ENCODE data around the gene RNF212. TPM values are rescaled to one million over a fixed set of nuclear protein-coding genes. Genes with fewer than 3 reads are reported as not detected.
"Not testable (repeated sequence)": the region's sequence is repeated elsewhere in the genome, so short reads cannot be mapped to it uniquely, and the experiment has no call there.

Gene RNF212
- total RNA-seq, 2 experiments from 2014 or later = 0.88 to 1.0 TPM

DNA sequence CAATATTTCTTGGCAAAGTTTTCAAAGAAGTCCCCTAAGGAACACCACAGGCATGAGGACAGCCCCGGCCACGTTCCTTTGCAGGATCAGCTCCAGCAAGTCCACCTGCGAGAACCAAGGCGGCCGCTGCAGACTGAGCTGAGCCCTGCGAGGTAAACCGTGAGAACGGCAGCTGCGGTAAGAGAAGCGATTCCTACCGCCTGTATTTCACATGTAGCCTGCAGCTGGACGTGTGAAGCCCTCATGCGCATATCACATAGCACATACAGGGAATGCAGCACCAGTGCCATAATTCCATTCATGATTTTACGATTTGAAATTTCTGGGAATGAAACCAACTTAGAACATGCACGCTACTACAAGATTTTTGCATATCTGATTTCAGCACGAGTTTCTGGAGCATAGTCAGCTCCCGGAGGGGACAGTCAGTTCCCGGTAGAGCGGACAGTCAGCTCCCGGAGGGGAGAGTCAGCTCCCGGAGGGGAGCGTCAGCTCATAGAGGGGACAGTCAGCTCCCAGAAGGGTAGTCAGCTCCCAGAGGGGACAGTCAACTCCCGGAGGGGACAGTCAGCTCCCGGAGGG, 60.2 kb downstream of the RNF212 start:
- Mint-ChIP-seq H3K4me3 (no peak overlapping the region), H3K27ac (no peak overlapping the region), H3K36me3 (ENCODE audit: low read depth) (no peaks in the 10 kb centered on the region), H3K9me3 (no peaks in the 10 kb centered on the region), H3K27me3 (peaks cover 8% of the 10 kb centered on the region), H3K4me1 (peaks cover 10% of the 10 kb centered on the region)
- no peak for DNase-seq
- POLR2A ChIA-PET = interaction anchor here (0.8 kb wide), 1 partner anchor 12 kb away, joined by 3 read pairs; no protein-coding TSS in a partner anchor
- CTCF ChIA-PET = no interaction called here

DNA sequence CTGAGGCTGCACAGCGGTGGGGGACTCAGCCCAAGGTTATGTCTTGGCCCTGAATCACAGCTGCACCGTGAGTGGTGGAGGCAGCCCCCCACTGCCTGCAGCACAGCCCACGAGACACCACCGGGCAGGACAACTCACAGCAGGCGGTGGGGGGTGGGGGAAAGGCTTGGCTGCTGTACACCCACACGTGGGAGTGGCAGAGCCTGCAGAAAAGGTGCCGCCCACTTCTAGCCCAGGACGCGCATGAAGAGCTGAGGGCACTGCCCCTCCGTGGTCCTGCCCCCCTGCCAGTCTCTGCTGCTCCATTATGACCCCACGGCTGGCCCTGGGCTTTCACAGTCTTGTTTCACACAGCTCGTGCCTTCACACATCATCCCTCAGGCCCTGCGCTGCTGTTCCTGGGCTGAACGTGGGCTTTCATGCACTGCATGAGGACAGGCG, 61.1 kb downstream of the RNF212 start:
- Mint-ChIP-seq H3K4me1 (peaks cover 10% of the 10 kb centered on the region), H3K9me3 (no peaks in the 10 kb centered on the region), H3K4me3 (no peak overlapping the region), H3K27me3 (peaks cover 8% of the 10 kb centered on the region), H3K27ac (no peak overlapping the region), H3K36me3 (ENCODE audit: low read depth) (no peaks in the 10 kb centered on the region)
- no peak for DNase-seq
- POLR2A ChIA-PET = interaction anchor here (0.8 kb wide), 1 partner anchor 13 kb away, joined by 3 read pairs; no protein-coding TSS in a partner anchor
- CTCF ChIA-PET = no interaction called here

GRCh38 chr4:1051472-1051871, 61.9 kb downstream of the RNF212 start:
- Mint-ChIP-seq H3K4me1 (peaks cover 10% of the 10 kb centered on the region), H3K27me3 (peaks cover 10% of the 10 kb centered on the region), H3K9me3 (no peaks in the 10 kb centered on the region), H3K36me3 (ENCODE audit: low read depth) (no peaks in the 10 kb centered on the region), H3K27ac (no peak overlapping the region), H3K4me3 (no peak overlapping the region)
- CTCF ChIA-PET = no interaction called here
- no peak for DNase-seq
- POLR2A ChIA-PET = no interaction called here

- Mint-ChIP-seq H3K36me3 (ENCODE audit: low read depth) (no peaks in the 10 kb centered on the region), H3K27ac (no peak overlapping the region), H3K9me3 (no peaks in the 10 kb centered on the region), H3K4me1 (peaks cover 2% of the 10 kb centered on the region), H3K4me3 (no peak overlapping the region), H3K27me3 (peaks cover 3% of the 10 kb centered on the region)
- POLR2A ChIA-PET = no interaction called here
- DNase-seq = no peak
- CTCF ChIA-PET = no interaction called here
Measured at GRCh38 chr4:1050486-1051213, 62.7 kb downstream of the RNF212 start.

GRCh38 chr4:1049591-1049905, 63.8 kb downstream of the RNF212 start:
- H3K36me3 Mint-ChIP-seq (ENCODE audit: low read depth) = no peaks in the 10 kb centered on the region
- H3K27ac Mint-ChIP-seq = no peak overlapping the region
- no peak overlapping the region for H3K4me3 Mint-ChIP-seq
- ChIA-PET CTCF (no interaction called here), POLR2A (no interaction called here)
- H3K4me1 Mint-ChIP-seq = no peaks in the 10 kb centered on the region
- peaks cover 2% of the 10 kb centered on the region for H3K27me3 Mint-ChIP-seq
- no peaks in the 10 kb centered on the region for H3K9me3 Mint-ChIP-seq
- DNase-seq = no peak

DNA sequence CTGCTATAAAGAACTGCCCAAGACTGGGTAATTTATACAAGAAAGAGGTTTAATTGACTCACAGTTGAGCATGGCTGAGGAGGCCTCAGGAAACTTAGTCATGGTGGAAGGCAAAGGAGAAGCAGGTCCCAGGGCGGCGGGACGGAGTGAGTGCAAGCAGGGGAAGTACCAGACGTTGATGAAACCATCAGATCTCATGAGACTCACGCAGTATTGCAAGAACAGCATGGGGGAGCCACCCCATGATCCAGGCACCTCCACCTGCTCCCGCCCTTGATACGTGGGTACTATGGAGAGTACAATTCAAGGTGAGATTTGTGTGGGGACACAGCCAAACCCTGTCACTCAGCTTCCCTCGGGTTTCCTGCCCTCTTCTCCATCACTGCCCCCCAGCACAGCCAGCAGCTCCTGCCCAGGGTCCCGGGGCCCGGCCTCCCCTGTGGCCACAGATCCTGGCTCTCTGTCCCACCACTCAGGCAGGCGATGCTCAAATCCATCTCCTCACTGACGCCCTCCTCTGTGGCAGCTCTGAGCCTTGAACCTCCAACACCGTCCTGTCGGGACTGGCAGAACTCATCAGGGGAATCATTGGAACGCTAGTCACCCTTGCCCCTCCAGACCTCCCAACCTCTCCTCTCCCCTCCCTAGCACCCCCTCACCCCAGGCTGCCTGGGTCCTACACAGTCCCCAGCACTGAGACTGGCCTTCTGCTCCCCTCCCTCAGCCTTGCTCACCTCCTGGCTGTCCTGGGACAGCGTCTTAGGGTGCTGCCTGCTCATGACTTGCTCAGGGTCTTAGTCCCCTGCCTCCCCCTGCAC, 64.4 kb downstream of the RNF212 start:
- H3K27ac Mint-ChIP-seq = no peak overlapping the region
- ChIA-PET CTCF (no interaction called here), POLR2A (no interaction called here)

DNA sequence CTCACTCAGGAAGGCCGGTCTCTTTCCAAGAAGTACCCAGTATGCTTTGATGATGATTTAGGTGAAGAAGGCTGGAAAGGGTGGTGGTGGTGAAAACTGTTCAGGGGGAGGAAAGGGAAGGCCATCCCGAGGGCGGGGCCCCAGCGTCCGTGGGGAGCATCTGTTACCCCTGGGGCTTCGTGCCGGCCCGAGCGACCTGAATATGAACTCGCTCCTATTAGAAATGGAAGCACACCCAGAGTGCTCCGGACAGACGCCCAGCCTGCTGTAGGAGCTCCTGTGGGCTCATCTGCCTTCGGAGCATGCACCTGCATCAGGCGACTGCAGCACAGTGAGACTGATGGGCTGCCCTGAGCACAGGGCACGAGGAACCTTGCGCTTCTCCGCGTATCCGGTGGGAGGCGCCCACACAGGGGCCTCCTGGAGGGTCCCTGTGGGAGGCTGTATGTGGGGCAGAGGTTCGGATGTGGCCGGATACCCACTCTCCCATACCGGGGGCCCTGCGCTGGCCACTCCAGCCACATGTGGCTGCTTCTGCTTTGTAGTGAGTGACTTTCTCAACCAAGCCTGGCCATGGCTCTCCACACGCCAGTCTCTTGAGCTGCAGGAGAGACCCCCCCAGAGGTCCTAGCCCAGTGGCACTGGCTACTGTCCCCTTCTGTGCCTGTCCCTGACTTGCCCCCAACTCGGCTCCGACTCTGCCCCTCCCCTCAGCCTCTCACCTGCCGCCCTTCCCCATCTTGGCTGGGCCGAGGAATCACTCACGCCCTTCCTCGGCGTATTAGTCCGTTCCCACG, 65.2 kb downstream of the RNF212 start:
- no peak for DNase-seq
- Mint-ChIP-seq H3K27me3 (peaks cover 2% of the 10 kb centered on the region), H3K9me3 (peaks cover under 1% of the 10 kb centered on the region), H3K4me1 (no peaks in the 10 kb centered on the region), H3K27ac (no peak overlapping the region), H3K36me3 (ENCODE audit: low read depth) (no peaks in the 10 kb centered on the region), H3K4me3 (no peak overlapping the region)
- ChIA-PET POLR2A (no interaction called here), CTCF (no interaction called here)

More for the DNA sequence above, 64.4 kb downstream of the RNF212 start:
- Mint-ChIP-seq H3K27me3 (peaks cover 2% of the 10 kb centered on the region), H3K4me3 (no peak overlapping the region), H3K4me1 (no peaks in the 10 kb centered on the region), H3K36me3 (ENCODE audit: low read depth) (no peaks in the 10 kb centered on the region), H3K9me3 (no peaks in the 10 kb centered on the region)
- no peak for DNase-seq

- DNase-seq = no peak
- H3K9me3 Mint-ChIP-seq = peaks cover 3% of the 10 kb centered on the region
- ChIA-PET CTCF (no interaction called here), POLR2A (no interaction called here)
- H3K27ac Mint-ChIP-seq = no peak overlapping the region
- H3K4me1 Mint-ChIP-seq = no peaks in the 10 kb centered on the region
- H3K4me3 Mint-ChIP-seq = no peak overlapping the region
- peaks cover 2% of the 10 kb centered on the region for H3K27me3 Mint-ChIP-seq
- no peaks in the 10 kb centered on the region for H3K36me3 Mint-ChIP-seq (ENCODE audit: low read depth)
Measured at GRCh38 chr4:1047106-1047975, 66.0 kb downstream of the RNF212 start.

DNA sequence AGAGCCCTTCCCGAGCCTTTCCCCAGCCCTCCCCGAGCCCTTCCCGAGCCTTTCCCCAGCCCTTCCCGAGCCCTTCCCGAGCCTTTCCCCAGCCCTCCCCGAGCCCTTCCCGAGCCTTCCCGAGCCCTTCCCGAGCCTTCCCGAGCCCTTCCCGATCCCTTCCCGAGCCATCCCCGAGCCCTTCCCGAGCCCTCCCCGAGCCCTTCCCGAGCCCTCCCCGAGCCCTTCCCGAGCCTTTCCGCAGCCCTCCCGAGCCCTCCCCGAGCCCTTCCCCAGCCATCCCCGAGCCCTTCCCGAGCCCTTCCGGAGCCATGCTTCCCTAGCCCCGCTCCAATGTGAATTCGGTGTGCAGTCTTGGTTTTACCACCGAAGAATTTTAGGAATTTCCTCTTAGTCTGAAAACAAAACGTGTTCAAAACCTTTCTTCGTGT, 66.8 kb downstream of the RNF212 start:
- H3K27ac Mint-ChIP-seq; H3K4me1 Mint-ChIP-seq; DNase-seq; H3K9me3 Mint-ChIP-seq; H3K4me3 Mint-ChIP-seq; CTCF ChIA-PET; H3K27me3 Mint-ChIP-seq; POLR2A ChIA-PET; H3K36me3 Mint-ChIP-seq (ENCODE audit: low read depth): not testable (repeated sequence)

- no peaks in the 10 kb centered on the region for H3K36me3 Mint-ChIP-seq (ENCODE audit: low read depth)
- no peaks in the 10 kb centered on the region for H3K4me1 Mint-ChIP-seq
- no peak overlapping the region for H3K4me3 Mint-ChIP-seq
- CTCF ChIA-PET = no interaction called here
- peaks cover 3% of the 10 kb centered on the region for H3K9me3 Mint-ChIP-seq
- POLR2A ChIA-PET = no interaction called here
- H3K27me3 Mint-ChIP-seq = peaks cover 2% of the 10 kb centered on the region
- no peak for DNase-seq
- no peak overlapping the region for H3K27ac Mint-ChIP-seq
Measured at GRCh38 chr4:1045595-1046201, 67.7 kb downstream of the RNF212 start.

DNA sequence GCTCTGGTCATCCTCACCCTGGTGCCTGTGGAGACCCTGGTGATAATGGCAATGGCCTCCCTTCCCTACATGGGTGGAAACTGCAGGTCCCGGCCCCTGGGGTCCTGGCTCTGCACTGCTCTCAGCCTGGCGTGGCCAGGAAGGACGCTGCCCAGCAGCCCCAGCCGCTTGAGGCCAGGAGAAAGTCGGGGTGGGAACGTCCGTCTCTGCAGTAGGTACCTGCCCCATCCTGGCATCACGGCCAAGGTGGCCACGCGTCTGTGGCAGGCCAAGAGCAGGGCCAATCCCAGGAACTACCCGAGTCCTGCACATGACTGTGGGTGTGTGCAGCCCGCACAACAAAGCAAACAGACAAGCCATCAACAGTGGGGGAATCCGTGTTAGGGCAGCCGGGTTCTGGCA, 68.2 kb downstream of the RNF212 start:
- H3K4me3 Mint-ChIP-seq = no peak overlapping the region
- no peaks in the 10 kb centered on the region for H3K4me1 Mint-ChIP-seq
- H3K27me3 Mint-ChIP-seq = peaks cover 2% of the 10 kb centered on the region
- CTCF ChIA-PET = no interaction called here
- H3K36me3 Mint-ChIP-seq (ENCODE audit: low read depth) = no peaks in the 10 kb centered on the region
- POLR2A ChIA-PET = no interaction called here
- H3K9me3 Mint-ChIP-seq = peaks cover 3% of the 10 kb centered on the region
- no peak for DNase-seq
- H3K27ac Mint-ChIP-seq = no peak overlapping the region

- no peaks in the 10 kb centered on the region for H3K4me1 Mint-ChIP-seq
- H3K36me3 Mint-ChIP-seq (ENCODE audit: low read depth) = no peaks in the 10 kb centered on the region
- H3K27ac Mint-ChIP-seq = no peak overlapping the region
- H3K4me3 Mint-ChIP-seq = no peak overlapping the region
- H3K27me3 Mint-ChIP-seq = peaks cover 2% of the 10 kb centered on the region
- CTCF ChIA-PET = no interaction called here
- no peak for DNase-seq
- peaks cover 3% of the 10 kb centered on the region for H3K9me3 Mint-ChIP-seq
- POLR2A ChIA-PET = no interaction called here
Measured at GRCh38 chr4:1044469-1045192, 68.7 kb downstream of the RNF212 start.

Measured in activated CD4-positive, alpha-beta memory T cell treated with anti-CD3 and anti-CD28 coated beads, Interleukin-2, amount 10 ng/mL, durations not matched to agents 7 days and 5 days (primary cell).